Neural cell (in vitro differentiated cells): ENCODE data around the gene BHLHE23.

Experiments
- CTCF ChIP-seq: fragments of 450-650 bp; IDR thresholded peaks from 2 replicates; pipeline ENCODE4 v1.5.1; 2014; ENCODE audit warnings: antibody characterized with exemption, mild to moderate bottlenecking, moderate library complexity; ENCODE audit not compliant: poor library complexity, severe bottlenecking
- EP300 ChIP-seq: fragments of 450-650 bp; conservative IDR thresholded peaks from 2 replicates; pipeline ENCODE4 v1.6.1; 2014; ENCODE audit warnings: antibody characterized with exemption, mild to moderate bottlenecking, moderate library complexity; ENCODE audit not compliant: poor library complexity, severe bottlenecking
- POLR2AphosphoS5 ChIP-seq: IDR thresholded peaks from 2 replicates; pipeline ENCODE4 v1.6.1; 2012
- SMC3 ChIP-seq: fragments of 450-650 bp; conservative IDR thresholded peaks from 2 replicates; pipeline ENCODE4 v1.6.1; 2014; ENCODE audit warnings: antibody characterized with exemption, mild to moderate bottlenecking, moderate library complexity; ENCODE audit not compliant: poor library complexity
- TAF1 ChIP-seq: IDR thresholded peaks from 2 replicates; pipeline ENCODE4 v1.6.1; 2012; ENCODE audit warnings: low read depth
- TF ChIP-seq, protein P1 (sequence below): IDR thresholded peaks from 2 replicates; pipeline ENCODE4 v1.6.1; 2012; ENCODE audit warnings: borderline replicate concordance

GRCh38 chr20:62972845-62973745, 33.7 kb downstream of the BHLHE23 start:
- no peak for TF ChIP-seq POLR2AphosphoS5
- TF ChIP-seq CTCF, result no peak
- no peak for TF ChIP-seq SMC3
- TF ChIP-seq, protein P1, sequence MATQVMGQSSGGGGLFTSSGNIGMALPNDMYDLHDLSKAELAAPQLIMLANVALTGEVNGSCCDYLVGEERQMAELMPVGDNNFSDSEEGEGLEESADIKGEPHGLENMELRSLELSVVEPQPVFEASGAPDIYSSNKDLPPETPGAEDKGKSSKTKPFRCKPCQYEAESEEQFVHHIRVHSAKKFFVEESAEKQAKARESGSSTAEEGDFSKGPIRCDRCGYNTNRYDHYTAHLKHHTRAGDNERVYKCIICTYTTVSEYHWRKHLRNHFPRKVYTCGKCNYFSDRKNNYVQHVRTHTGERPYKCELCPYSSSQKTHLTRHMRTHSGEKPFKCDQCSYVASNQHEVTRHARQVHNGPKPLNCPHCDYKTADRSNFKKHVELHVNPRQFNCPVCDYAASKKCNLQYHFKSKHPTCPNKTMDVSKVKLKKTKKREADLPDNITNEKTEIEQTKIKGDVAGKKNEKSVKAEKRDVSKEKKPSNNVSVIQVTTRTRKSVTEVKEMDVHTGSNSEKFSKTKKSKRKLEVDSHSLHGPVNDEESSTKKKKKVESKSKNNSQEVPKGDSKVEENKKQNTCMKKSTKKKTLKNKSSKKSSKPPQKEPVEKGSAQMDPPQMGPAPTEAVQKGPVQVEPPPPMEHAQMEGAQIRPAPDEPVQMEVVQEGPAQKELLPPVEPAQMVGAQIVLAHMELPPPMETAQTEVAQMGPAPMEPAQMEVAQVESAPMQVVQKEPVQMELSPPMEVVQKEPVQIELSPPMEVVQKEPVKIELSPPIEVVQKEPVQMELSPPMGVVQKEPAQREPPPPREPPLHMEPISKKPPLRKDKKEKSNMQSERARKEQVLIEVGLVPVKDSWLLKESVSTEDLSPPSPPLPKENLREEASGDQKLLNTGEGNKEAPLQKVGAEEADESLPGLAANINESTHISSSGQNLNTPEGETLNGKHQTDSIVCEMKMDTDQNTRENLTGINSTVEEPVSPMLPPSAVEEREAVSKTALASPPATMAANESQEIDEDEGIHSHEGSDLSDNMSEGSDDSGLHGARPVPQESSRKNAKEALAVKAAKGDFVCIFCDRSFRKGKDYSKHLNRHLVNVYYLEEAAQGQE, result no peak
- no peak for TF ChIP-seq TAF1
- no peak for TF ChIP-seq EP300
